A673 (cell line): Measurements from ENCODE around the gene TTC22. TPM values are rescaled to one million over a fixed set of nuclear protein-coding genes. Genes with fewer than 3 reads are reported as not detected.

Experiments used
- BruUV-seq: library from RNA; stranded (reverse); fragments of 400-500 nt; replicated peaks from 2 replicates; lab custom pipeline; 2021; lab: Mats Ljungman, UMichigan
- CTCF ChIA-PET: fragments of 300-600 bp; sonication (Branson Sonifier 250); formaldehyde crosslinking; loops from one replicate; lab custom pipeline; 2022; ENCODE audit warnings: antibody characterized with exemption; lab: Charles Lee
- POLR2A ChIA-PET: fragments of 300-600 bp; sonication (Branson Sonifier 250); formaldehyde crosslinking; loops from one replicate; lab custom pipeline; 2022; ENCODE audit warnings: antibody characterized with exemption; ENCODE audit not compliant: low non-redundant PET; lab: Charles Lee
- DNase-seq: peaks from one replicate; pipeline ENCODE4 v3.0.0-alpha.2; 2015; ENCODE audit warnings: low spot score
- H3K27ac ChIP-seq: fragments of 200-600 bp; sonication (generic); 2 replicates; pipeline ENCODE4 v1.5.1; 2016; ENCODE audit warnings: mixed run types, low read depth, mild to moderate bottlenecking, mixed read lengths, antibody characterized with exemption, low read length; ENCODE audit not compliant: poor library complexity, severe bottlenecking
- H3K27me3 ChIP-seq: fragments of 200-600 bp; sonication (generic); replicated peaks from 2 replicates; pipeline ENCODE4 v1.6.1; 2017; ENCODE audit warnings: mixed run types, low read depth, mild to moderate bottlenecking, mixed read lengths, antibody characterized with exemption, low read length; ENCODE audit not compliant: insufficient read depth, poor library complexity
- H3K36me3 ChIP-seq: fragments of 200-600 bp; sonication (generic); 2 replicates; pipeline ENCODE4 v1.6.1; 2016; ENCODE audit warnings: mixed run types, mild to moderate bottlenecking, mixed read lengths, antibody characterized with exemption, low read length; ENCODE audit not compliant: insufficient read depth, poor library complexity, severe bottlenecking
- H3K4me1 ChIP-seq: fragments of 200-600 bp; sonication (generic); 2 replicates; pipeline ENCODE4 v1.6.1; 2017; ENCODE audit warnings: mixed run types, mild to moderate bottlenecking, mixed read lengths, antibody characterized with exemption, low read length; ENCODE audit not compliant: insufficient read depth, poor library complexity, severe bottlenecking
- H3K4me3 ChIP-seq: fragments of 200-600 bp; sonication (generic); 2 replicates; pipeline ENCODE4 v1.5.1; 2016; ENCODE audit warnings: low read depth, mixed run types, mild to moderate bottlenecking, mixed read lengths, low read length; ENCODE audit not compliant: poor library complexity, severe bottlenecking
- H3K9me3 ChIP-seq: fragments of 200-600 bp; sonication (generic); 2 replicates; pipeline ENCODE4 v1.6.1; 2016; ENCODE audit warnings: mixed run types, low read depth, mild to moderate bottlenecking, mixed read lengths, antibody characterized with exemption, low read length; ENCODE audit not compliant: poor library complexity, severe bottlenecking
- CTCF ChIP-seq: fragments of 300-800, 200-600 bp; sonication (generic); conservative IDR thresholded peaks from 2 replicates; pipeline ENCODE4 v1.5.1; 2017; ENCODE audit warnings: low read depth, mild to moderate bottlenecking, antibody characterized with exemption, low read length, moderate library complexity, mixed read lengths
- EZH2 ChIP-seq: fragments of 200-600 bp; sonication (generic); IDR thresholded peaks from 2 replicates; pipeline ENCODE4 v1.6.1; 2017; ENCODE audit warnings: borderline replicate concordance, low read depth, mild to moderate bottlenecking, mixed read lengths, antibody characterized with exemption, low read length; ENCODE audit not compliant: poor library complexity, severe bottlenecking
- intact Hi-C: fragments of 100-400 bp; cut with micrococcal nuclease; formaldehyde crosslinking; loops from one replicate; pipeline ENCODE4 v1.10.0; 2022; ENCODE audit not compliant: unreplicated experiment
- total RNA-seq: library from RNA; stranded (reverse); gene quantifications from 2 replicates; pipeline ENCODE4 v1.2.3, GENCODE V29; 2021

The TTC22 gene
- total RNA-seq, 1 experiment from 2014 or later = not detected

- H3K36me3 ChIP-seq = no peaks in the 10 kb centered on the region
Measured at GRCh38 chr1:54815086-54815876, 14.2 kb upstream of the TTC22 start.

GRCh38 chr1:54814571-54814970, 13.4 kb upstream of the TTC22 start:
- intact Hi-C loops = no loop called here
- Histone ChIP-seq H3K36me3 (no peaks in the 10 kb centered on the region), H3K27ac (no peak overlapping the region), H3K27me3 (no peaks in the 10 kb centered on the region), H3K4me3 (no peak overlapping the region), H3K9me3 (no peaks in the 10 kb centered on the region), H3K4me1 (peaks cover 9% of the 10 kb centered on the region)
- no peak for DNase-seq
- no TSS peak for BruUV-seq
- no peak for TF ChIP-seq CTCF
- no peak for TF ChIP-seq EZH2
- ChIA-PET POLR2A (no interaction called here), CTCF (no interaction called here)

More at GRCh38 chr1:54815086-54815876, 14.2 kb upstream of the TTC22 start:
- ChIA-PET POLR2A (no interaction called here), CTCF (no interaction called here)
- no peak for DNase-seq
- Histone ChIP-seq H3K27ac (no peak overlapping the region), H3K4me3 (no peak overlapping the region), H3K4me1 (peaks cover 9% of the 10 kb centered on the region), H3K27me3 (no peaks in the 10 kb centered on the region), H3K9me3 (no peaks in the 10 kb centered on the region)
- BruUV-seq = no TSS peak
- no peak for TF ChIP-seq CTCF
- TF ChIP-seq EZH2 = no peak
- intact Hi-C loops = no loop called here

- intact Hi-C loops = no loop called here
- POLR2A ChIA-PET = no interaction called here
- DNase-seq = no peak
- TF ChIP-seq EZH2 (no peak), CTCF (no peak)
- no peaks in the 10 kb centered on the region for H3K36me3 ChIP-seq
- H3K27me3 ChIP-seq = no peaks in the 10 kb centered on the region
- H3K4me3 ChIP-seq = no peak overlapping the region
- peaks cover 9% of the 10 kb centered on the region for H3K4me1 ChIP-seq
- H3K9me3 ChIP-seq = no peaks in the 10 kb centered on the region
- CTCF ChIA-PET = no interaction called here
- no TSS peak for BruUV-seq
- no peak overlapping the region for H3K27ac ChIP-seq
Measured at GRCh38 chr1:54814126-54814498, 13.0 kb upstream of the TTC22 start.
